IMR-90 (cell line): Measurements from ENCODE around the gene BOLA1. TPM values are rescaled to one million over a fixed set of nuclear protein-coding genes. Genes with fewer than 3 reads are reported as not detected.

ENCODE experiments used
- ATAC-seq: fragments of 200-7000 bp; cut with Tn5 transposase; 2 replicates; pipeline ENCODE4 v1.9.1; 2020; ENCODE audit warnings: low read depth, mild to moderate bottlenecking, moderate library complexity
- BruUV-seq: library from RNA; stranded (reverse); fragments of 400-500 nt; replicated peaks from 2 replicates; lab custom pipeline; 2021; lab: Mats Ljungman, UMichigan
- CTCF ChIA-PET: fragments of 300-600 bp; formaldehyde crosslinking; extraction: SDS; loops from one replicate; lab custom pipeline; 2021; ENCODE audit warnings: antibody characterized with exemption; lab: Yijun Ruan, JAX
- POLR2A ChIA-PET: fragments of 300-600 bp; sonication (Branson Sonifier 250); formaldehyde crosslinking; loops from one replicate; lab custom pipeline; 2022; ENCODE audit warnings: antibody characterized with exemption; ENCODE audit not compliant: unreplicated experiment; lab: Charles Lee
- DNase-seq: peaks from one replicate; pipeline ENCODE4 v3.0.0; 2013
- H2AFZ ChIP-seq: replicated peaks from 2 replicates; pipeline ENCODE3; 2013; ENCODE audit warnings: low read length, mild to moderate bottlenecking; ENCODE audit not compliant: poor library complexity
- H2AK5ac ChIP-seq: 2 replicates; pipeline ENCODE4 v1.6.1; 2013; ENCODE audit warnings: low read depth, low read length, inconsistent platforms
- H2AK9ac ChIP-seq: replicated peaks from 2 replicates; pipeline ENCODE3; 2013; ENCODE audit warnings: mild to moderate bottlenecking, low read depth, low read length, moderate library complexity; ENCODE audit not compliant: poor library complexity
- H2BK120ac ChIP-seq: 2 replicates; pipeline ENCODE4 v1.6.1; 2013; ENCODE audit warnings: low read depth, low read length, inconsistent platforms
- H2BK15ac ChIP-seq: 3 replicates; pipeline ENCODE4 v1.6.1; 2013; ENCODE audit warnings: low read depth, low read length, inconsistent platforms
- H2BK20ac ChIP-seq: 2 replicates; pipeline ENCODE4 v1.6.1; 2013; ENCODE audit warnings: low read depth, mild to moderate bottlenecking, inconsistent platforms, low read length, moderate library complexity
- H2BK5ac ChIP-seq: 2 replicates; pipeline ENCODE4 v1.6.1; 2013; ENCODE audit warnings: mild to moderate bottlenecking, low read depth, low read length, inconsistent platforms; ENCODE audit not compliant: poor library complexity, severe bottlenecking
- H3K14ac ChIP-seq: replicated peaks from 2 replicates; pipeline ENCODE4 v1.6.1; 2013; ENCODE audit warnings: low read depth, low read length, inconsistent platforms
- H3K18ac ChIP-seq: 2 replicates; pipeline ENCODE4 v1.6.1; 2013; ENCODE audit warnings: low read depth, low read length, control low read depth
- H3K23ac ChIP-seq: 2 replicates; pipeline ENCODE4 v1.6.1; 2013; ENCODE audit warnings: low read depth, low read length, inconsistent platforms
- H3K27ac ChIP-seq: 2 replicates; pipeline ENCODE4 v1.5.1; 2013; ENCODE audit warnings: mild to moderate bottlenecking, control low read depth, low read length; ENCODE audit not compliant: insufficient read depth
- H3K27me3 ChIP-seq: 2 replicates; pipeline ENCODE4 v1.6.1; 2013; ENCODE audit warnings: low read length; ENCODE audit not compliant: control insufficient read depth, insufficient read depth
- H3K36me3 ChIP-seq: 2 replicates; pipeline ENCODE4 v1.6.1; 2013; ENCODE audit warnings: low read length, mixed read lengths; ENCODE audit not compliant: control insufficient read depth, insufficient read depth
- H3K4ac ChIP-seq: 2 replicates; pipeline ENCODE4 v1.6.1; 2013; ENCODE audit warnings: low read depth, low read length, inconsistent platforms
- H3K4me1 ChIP-seq: 2 replicates; pipeline ENCODE4 v1.6.1; 2013; ENCODE audit warnings: low read length, mixed read lengths; ENCODE audit not compliant: control insufficient read depth, insufficient read depth
- H3K4me2 ChIP-seq: 2 replicates; pipeline ENCODE4 v1.6.1; 2013; ENCODE audit warnings: low read depth, mild to moderate bottlenecking, control low read depth, low read length, moderate library complexity
- H3K4me3 ChIP-seq: 2 replicates; pipeline ENCODE4 v1.5.1; 2013; ENCODE audit warnings: low read depth, mild to moderate bottlenecking, control low read depth, low read length, moderate library complexity; ENCODE audit not compliant: insufficient read depth
- H3K56ac ChIP-seq: 2 replicates; pipeline ENCODE4 v1.6.1; 2013; ENCODE audit warnings: low read length, inconsistent platforms; ENCODE audit not compliant: insufficient read depth; ENCODE audit errors: extremely low read depth
- H3K79me1 ChIP-seq, 2 experiments: 2 replicates each; pipeline ENCODE4 v1.6.1; 2013; ENCODE audit warnings: low read length in 2 of 2, inconsistent platforms in 1 of 2, low read depth in 1 of 2
- H3K9ac ChIP-seq: 2 replicates; pipeline ENCODE4 v1.6.1; 2013; ENCODE audit warnings: low read depth, low read length, control low read depth
- H3K9me1 ChIP-seq: 2 replicates; pipeline ENCODE4 v1.6.1; 2013; ENCODE audit warnings: low read length, inconsistent platforms; ENCODE audit not compliant: insufficient read depth
- H3K9me3 ChIP-seq: 2 replicates; pipeline ENCODE4 v1.6.1; 2013; ENCODE audit warnings: low read length; ENCODE audit not compliant: control insufficient read depth, insufficient read depth
- H4K20me1 ChIP-seq: 2 replicates; pipeline ENCODE4 v1.6.1; 2013; ENCODE audit warnings: low read length, inconsistent platforms; ENCODE audit not compliant: insufficient read depth
- H4K5ac ChIP-seq: 2 replicates; pipeline ENCODE4 v1.6.1; 2013; ENCODE audit warnings: mild to moderate bottlenecking, low read depth, low read length, control low read depth
- H4K8ac ChIP-seq, 2 experiments: 2 replicates each; pipeline ENCODE4 v1.6.1; 2013; ENCODE audit warnings: low read depth in 2 of 2, low read length in 2 of 2, control low read depth in 1 of 2, inconsistent platforms in 1 of 2
- H4K91ac ChIP-seq: 2 replicates; pipeline ENCODE4 v1.6.1; 2013; ENCODE audit warnings: low read depth, low read length, inconsistent platforms; ENCODE audit not compliant: insufficient read depth
- BHLHE40 ChIP-seq: fragments of 150-350 bp; IDR thresholded peaks from 2 replicates; pipeline ENCODE4 v1.6.1; 2016; ENCODE audit warnings: mild to moderate bottlenecking, low read depth, low read length
- CEBPB ChIP-seq: IDR thresholded peaks from 2 replicates; pipeline ENCODE4 v1.6.1; 2012; ENCODE audit warnings: low read depth, low read length, improper control_type of control experiment
- CHD1 ChIP-seq: IDR thresholded peaks from 2 replicates; pipeline ENCODE4 v1.6.1; 2012; ENCODE audit warnings: low read depth, low read length, improper control_type of control experiment
- FOS ChIP-seq: fragments of 150-350 bp; IDR thresholded peaks from 2 replicates; pipeline ENCODE4 v1.6.1; 2016; ENCODE audit warnings: low read depth, low read length
- MAFK ChIP-seq: IDR thresholded peaks from 2 replicates; pipeline ENCODE4 v1.6.1; 2012; ENCODE audit warnings: low read depth, low read length, improper control_type of control experiment
- MAZ ChIP-seq: IDR thresholded peaks from 2 replicates; pipeline ENCODE4 v1.6.1; 2012; ENCODE audit warnings: low read depth, mild to moderate bottlenecking, low read length, improper control_type of control experiment, moderate library complexity, borderline replicate concordance
- MXI1 ChIP-seq: IDR thresholded peaks from 2 replicates; pipeline ENCODE4 v1.6.1; 2012; ENCODE audit warnings: low read depth, mild to moderate bottlenecking, low read length, moderate library complexity, borderline replicate concordance
- NFE2L2 ChIP-seq: fragments of 150-350 bp; IDR thresholded peaks from 2 replicates; pipeline ENCODE4 v1.6.1; 2016; ENCODE audit warnings: low read depth, mild to moderate bottlenecking, low read length
- POLR2A ChIP-seq: IDR thresholded peaks from 2 replicates; pipeline ENCODE4 v1.6.1; 2012; ENCODE audit warnings: mild to moderate bottlenecking, low read depth, low read length
- RAD21 ChIP-seq: IDR thresholded peaks from 2 replicates; pipeline ENCODE4 v1.6.1; 2012; ENCODE audit warnings: low read length, improper control_type of control experiment
- RCOR1 ChIP-seq: IDR thresholded peaks from 2 replicates; pipeline ENCODE4 v1.6.1; 2012; ENCODE audit warnings: mild to moderate bottlenecking, low read length, improper control_type of control experiment; ENCODE audit not compliant: insufficient replicate concordance
- RFX5 ChIP-seq: IDR thresholded peaks from 2 replicates; pipeline ENCODE4 v1.8.0; 2012; ENCODE audit warnings: low read depth, mild to moderate bottlenecking, low read length, moderate library complexity
- SMC3 ChIP-seq: fragments of 150-350 bp; IDR thresholded peaks from 2 replicates; pipeline ENCODE4 v1.6.1; 2016; ENCODE audit warnings: low read depth, mild to moderate bottlenecking, antibody characterized with exemption, low read length, moderate library complexity
- WGBS, 2 experiments: methylation state at CpG; one replicate each; pipeline versions ENCODE4 v1.1.5 to v1.1.7; 2013; ENCODE audit warnings: missing lambda C conversion rate in 2 of 2; ENCODE audit not compliant: insufficient read length in 1 of 2; ENCODE audit errors: extremely low coverage in 2 of 2; 5-methylcytosine and 5-hydroxymethylcytosine counted together
- dilution Hi-C: fragments of 300-500 bp; cut with HindIII; formaldehyde crosslinking; loops from one replicate; pipeline ENCODE4 v1.14.3; 2018; ENCODE audit warnings: low sequenced_read_pairs; ENCODE audit not compliant: unreplicated experiment
- in situ Hi-C: fragments of 300-500 bp; cut with MboI; formaldehyde crosslinking; loops from 3 replicates; pipeline ENCODE4 v1.14.3; 2019; ENCODE audit warnings: low sequenced_read_pairs, inconsistent platforms, mixed read lengths
- intact Hi-C: fragments of 100-400 bp; cut with micrococcal nuclease; formaldehyde crosslinking; loops from 2 replicates; pipeline ENCODE4 v1.10.0; 2022
- polyA plus RNA-seq, 3 experiments: library from polyadenylated mRNA; depleted of rRNA; stranded (reverse); fragments of >200 nt; gene quantifications; 2 replicates each; pipeline ENCODE4 v1.2.3, GENCODE V29; 2012; ENCODE audit warnings: low replicate concordance in 1 of 3
- total RNA-seq: library from RNA; depleted of rRNA; stranded (reverse); fragments of >200 nt; gene quantifications from 2 replicates; pipeline ENCODE4 v1.2.3, GENCODE V29; 2012
- TF ChIP-seq, protein P1 (sequence below): conservative IDR thresholded peaks from 2 replicates; pipeline ENCODE4 v1.5.1; 2012; ENCODE audit warnings: mild to moderate bottlenecking, low read depth, low read length, improper control_type of control experiment
- TF ChIP-seq, protein P2 (sequence below): fragments of 150-350 bp; IDR thresholded peaks from 2 replicates; pipeline ENCODE4 v1.6.1; 2016; ENCODE audit warnings: low read depth, mild to moderate bottlenecking, low read length, moderate library complexity, borderline replicate concordance

BOLA1 gene
- total and polyA plus RNA-seq, 2 of the 4 experiments (the other 2 are of a cell fraction), result 3.4 to 12.6 TPM

DNA sequence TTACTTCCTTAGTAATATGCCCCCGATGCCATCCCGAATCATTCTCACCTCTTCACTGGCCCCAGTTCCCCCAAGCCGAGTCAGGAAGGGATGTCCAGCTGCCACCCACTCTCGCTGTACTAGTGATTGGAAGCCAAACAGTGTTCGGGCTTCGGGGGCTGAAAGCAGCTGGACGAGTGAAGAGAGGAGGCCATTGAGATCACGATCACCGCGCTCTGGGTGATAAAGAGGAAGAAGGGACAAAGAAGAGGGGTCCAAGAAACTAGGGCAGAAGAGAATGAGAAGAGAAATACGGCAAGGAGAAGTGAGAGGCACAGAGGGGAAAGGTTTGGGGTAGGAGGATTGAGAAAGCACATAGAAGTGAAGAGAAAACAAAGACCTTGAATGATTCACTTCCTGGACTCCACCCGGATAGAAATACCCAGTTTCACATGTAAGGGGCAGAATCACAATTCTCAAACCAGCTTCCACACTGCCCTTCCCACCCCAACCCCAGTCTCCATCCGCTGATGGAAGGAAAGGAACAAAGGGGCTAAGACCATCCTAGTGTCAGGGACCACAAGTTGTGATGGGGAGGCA lies 31.9 kb downstream of the BOLA1 start:
- H3K79me1 ChIP-seq, result peaks cover 16 to 65% of the 10 kb centered on the region in 2 experiments; a peak in 3 of 4 replicates
- H4K20me1 ChIP-seq, result peaks cover 4% of the 10 kb centered on the region; the same call in 1 of the 2 replicates
- H2BK15ac ChIP-seq, result peak overlapping the region; percentile 34; the same call in 1 of the 3 replicates
- H2AK9ac ChIP-seq, result peak overlapping the region; percentile 91
- H4K91ac ChIP-seq, result no peak overlapping the region; the same call in 1 of the 2 replicates
- peaks cover 6% of the 10 kb centered on the region for H3K4me1 ChIP-seq
- H3K56ac ChIP-seq, result no peak overlapping the region
- in situ Hi-C loops, result no loop called here
- WGBS, 2 experiments, result 89% methylated on average over 7 of the region's 13 CpGs; no CpG with 5 or more reads in 1 of the 2 experiments
- no peak overlapping the region for H3K9ac ChIP-seq
- intact Hi-C loops, result no loop called here
- no peak overlapping the region for H3K4me3 ChIP-seq
- H3K23ac ChIP-seq, result peak overlapping the region; percentile 50; the same call in 1 of the 2 replicates
- 0 out of 2 replicates have a peak overlapping the region, but pooled peaks have one; percentile 32 for H3K14ac ChIP-seq
- H4K8ac ChIP-seq, result peak overlapping the region in 1 of 2 experiments; percentile 67; a peak in 1 of 4 replicates
- DNase-seq (peak; percentile 16), ATAC-seq (no peak)
- peak overlapping the region; percentile 50 for H2BK120ac ChIP-seq
- H2BK20ac ChIP-seq, result 0 out of 2 replicates have a peak overlapping the region, but pooled peaks have one; percentile 35
- H3K9me3 ChIP-seq, result no peaks in the 10 kb centered on the region
- H2AFZ ChIP-seq, result peak overlapping the region; percentile 52
- peak overlapping the region; percentile 30 for H2BK5ac ChIP-seq
- no peak overlapping the region for H4K5ac ChIP-seq
- no peak overlapping the region for H3K27ac ChIP-seq
- H3K18ac ChIP-seq, result no peak overlapping the region
- H3K4ac ChIP-seq, result peak overlapping the region; percentile 51; the same call in 1 of the 2 replicates
- peaks cover 21% of the 10 kb centered on the region for H3K36me3 ChIP-seq
- no peaks in the 10 kb centered on the region for H3K27me3 ChIP-seq
- no TSS peak for BruUV-seq
- CTCF ChIA-PET, result no interaction called here
- H2AK5ac ChIP-seq, result peak overlapping the region; percentile 49; the same call in 1 of the 2 replicates
- no peak overlapping the region for H3K4me2 ChIP-seq
- POLR2A ChIA-PET, result no interaction called here
- H3K9me1 ChIP-seq, result peaks cover 24% of the 10 kb centered on the region
- dilution Hi-C loops, result no loop called here
- TF ChIP-seq FOS (no peak), MAZ (no peak), SMC3 (no peak), CEBPB (no peak), MXI1 (no peak), MAFK (no peak), CHD1 (no peak), RFX5 (no peak), RAD21 (no peak), RCOR1 (no peak), POLR2A (no peak), NFE2L2 (no peak), BHLHE40 (no peak)
- TF ChIP-seq, protein P1, sequence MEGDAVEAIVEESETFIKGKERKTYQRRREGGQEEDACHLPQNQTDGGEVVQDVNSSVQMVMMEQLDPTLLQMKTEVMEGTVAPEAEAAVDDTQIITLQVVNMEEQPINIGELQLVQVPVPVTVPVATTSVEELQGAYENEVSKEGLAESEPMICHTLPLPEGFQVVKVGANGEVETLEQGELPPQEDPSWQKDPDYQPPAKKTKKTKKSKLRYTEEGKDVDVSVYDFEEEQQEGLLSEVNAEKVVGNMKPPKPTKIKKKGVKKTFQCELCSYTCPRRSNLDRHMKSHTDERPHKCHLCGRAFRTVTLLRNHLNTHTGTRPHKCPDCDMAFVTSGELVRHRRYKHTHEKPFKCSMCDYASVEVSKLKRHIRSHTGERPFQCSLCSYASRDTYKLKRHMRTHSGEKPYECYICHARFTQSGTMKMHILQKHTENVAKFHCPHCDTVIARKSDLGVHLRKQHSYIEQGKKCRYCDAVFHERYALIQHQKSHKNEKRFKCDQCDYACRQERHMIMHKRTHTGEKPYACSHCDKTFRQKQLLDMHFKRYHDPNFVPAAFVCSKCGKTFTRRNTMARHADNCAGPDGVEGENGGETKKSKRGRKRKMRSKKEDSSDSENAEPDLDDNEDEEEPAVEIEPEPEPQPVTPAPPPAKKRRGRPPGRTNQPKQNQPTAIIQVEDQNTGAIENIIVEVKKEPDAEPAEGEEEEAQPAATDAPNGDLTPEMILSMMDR, result no peak
- TF ChIP-seq, protein P2, sequence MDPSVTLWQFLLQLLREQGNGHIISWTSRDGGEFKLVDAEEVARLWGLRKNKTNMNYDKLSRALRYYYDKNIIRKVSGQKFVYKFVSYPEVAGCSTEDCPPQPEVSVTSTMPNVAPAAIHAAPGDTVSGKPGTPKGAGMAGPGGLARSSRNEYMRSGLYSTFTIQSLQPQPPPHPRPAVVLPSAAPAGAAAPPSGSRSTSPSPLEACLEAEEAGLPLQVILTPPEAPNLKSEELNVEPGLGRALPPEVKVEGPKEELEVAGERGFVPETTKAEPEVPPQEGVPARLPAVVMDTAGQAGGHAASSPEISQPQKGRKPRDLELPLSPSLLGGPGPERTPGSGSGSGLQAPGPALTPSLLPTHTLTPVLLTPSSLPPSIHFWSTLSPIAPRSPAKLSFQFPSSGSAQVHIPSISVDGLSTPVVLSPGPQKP, result no peak
